Spleen (tissue), 7 donors: ENCODE results near the gene RITA1.

Experiments
- CTCF ChIP-seq, 11 experiments: fragments of 200-600 bp in 7 of 11; fragments of 450-650 bp in 4 of 11; sonication (generic) in 4 of 11; IDR thresholded peaks in 8 of 11; conservative IDR thresholded peaks in 3 of 11; 1 replicate in 7 of 11; 2 replicates in 4 of 11; pipeline versions ENCODE4 v1.4.0 to v1.8.0; 2016 to 2021; ENCODE audit warnings: antibody characterized with exemption in 11 of 11, inconsistent platforms in 4 of 11, mild to moderate bottlenecking in 1 of 11
- POLR2AphosphoS5 ChIP-seq, 3 donors: sonication (generic); formaldehyde crosslinking; IDR thresholded peaks; one replicate each; pipeline ENCODE4 v1.5.1; 2017; ENCODE audit warnings: antibody characterized with exemption in 3 of 3
- donor health status: DM: no; HTN: no; CAD: no; lungs with moderate emphysema.
- donor health status: DM: no; HTN: no; CAD: no.
- donor health status: DM: no; HTN: no; CAD: no.

GRCh38 chr12:113231235-113232088 lies 45.9 kb downstream of the RITA1 start:
- TF ChIP-seq POLR2AphosphoS5 (IDR thresholded peaks at IDR 0.05) = no peak
- TF ChIP-seq CTCF (IDR thresholded peaks at IDR 0.05 in 8 of 11, conservative IDR thresholded peaks at IDR 0.05 in 3 of 11) = no peak
